Smooth muscle cell of the brain vasculature (primary cell): Measurements from ENCODE around the gene ACACB.

Experiments
- DNase-seq: peaks from one replicate; pipeline ENCODE4 v3.0.0-alpha.2; 2012; ENCODE audit warnings: low read depth, low spot score

The ACACB gene

GRCh38 chr12:109115758-109116610 is at the start of gene ACACB:
TSS of gene ACACB (plus strand) at chr12:109116587. CDS start at chr12:109139406, 22,819 bp downstream.
- no peak for DNase-seq

GRCh38 chr12:109069307-109070271 is 46.8 kb upstream of the ACACB start:
- no peak for DNase-seq

GRCh38 chr12:109074866-109075265 is 41.5 kb upstream of the ACACB start:
- no peak for DNase-seq

GRCh38 chr12:109082751-109083150 is 33.6 kb upstream of the ACACB start:
- no peak for DNase-seq

- DNase-seq, result no peak
Observed at GRCh38 chr12:109084425-109084824, 32.0 kb upstream of the ACACB start.

- DNase-seq, result no peak
Observed at GRCh38 chr12:109085590-109085989, 30.8 kb upstream of the ACACB start.

GRCh38 chr12:109087250-109087649 is 29.1 kb upstream of the ACACB start:
- DNase-seq, result no peak

- no peak for DNase-seq
Observed at GRCh38 chr12:109088818-109089217, 27.6 kb upstream of the ACACB start.

GRCh38 chr12:109089683-109090082 is 26.7 kb upstream of the ACACB start:
- no peak for DNase-seq

- DNase-seq, result no peak
Observed at GRCh38 chr12:109092497-109093021, 23.8 kb upstream of the ACACB start.

GRCh38 chr12:109093022-109093918 is 23.1 kb upstream of the ACACB start, which contains the start of gene ALKBH2:
TSS of gene ALKBH2 (minus strand) at chr12:109093472. CDS start at chr12:109092786, 686 bp downstream.
- peak; percentile 67 for DNase-seq

- no peak for DNase-seq
Observed at GRCh38 chr12:109097140-109097434, 19.3 kb upstream of the ACACB start.

GRCh38 chr12:109097435-109098182 is 18.8 kb upstream of the ACACB start, which contains the start of gene UNG:
TSS of gene UNG (plus strand) at chr12:109097597. CDS start at chr12:109097680, 83 bp downstream.
- peak; percentile 89 for DNase-seq

- no peak for DNase-seq
Observed at GRCh38 chr12:109098183-109098604, 18.2 kb upstream of the ACACB start.

- DNase-seq, result no peak
Observed at GRCh38 chr12:109098651-109099050, 17.7 kb upstream of the ACACB start.

GRCh38 chr12:109099431-109100020 is 16.9 kb upstream of the ACACB start:
- DNase-seq, result no peak

GRCh38 chr12:109100741-109101140 is 15.6 kb upstream of the ACACB start:
- DNase-seq, result no peak

GRCh38 chr12:109102491-109102890 is 13.9 kb upstream of the ACACB start:
- no peak for DNase-seq

GRCh38 chr12:109105176-109105575 is 11.2 kb upstream of the ACACB start:
- no peak for DNase-seq
